ENCODE results near the gene PFKFB2.

DNA sequence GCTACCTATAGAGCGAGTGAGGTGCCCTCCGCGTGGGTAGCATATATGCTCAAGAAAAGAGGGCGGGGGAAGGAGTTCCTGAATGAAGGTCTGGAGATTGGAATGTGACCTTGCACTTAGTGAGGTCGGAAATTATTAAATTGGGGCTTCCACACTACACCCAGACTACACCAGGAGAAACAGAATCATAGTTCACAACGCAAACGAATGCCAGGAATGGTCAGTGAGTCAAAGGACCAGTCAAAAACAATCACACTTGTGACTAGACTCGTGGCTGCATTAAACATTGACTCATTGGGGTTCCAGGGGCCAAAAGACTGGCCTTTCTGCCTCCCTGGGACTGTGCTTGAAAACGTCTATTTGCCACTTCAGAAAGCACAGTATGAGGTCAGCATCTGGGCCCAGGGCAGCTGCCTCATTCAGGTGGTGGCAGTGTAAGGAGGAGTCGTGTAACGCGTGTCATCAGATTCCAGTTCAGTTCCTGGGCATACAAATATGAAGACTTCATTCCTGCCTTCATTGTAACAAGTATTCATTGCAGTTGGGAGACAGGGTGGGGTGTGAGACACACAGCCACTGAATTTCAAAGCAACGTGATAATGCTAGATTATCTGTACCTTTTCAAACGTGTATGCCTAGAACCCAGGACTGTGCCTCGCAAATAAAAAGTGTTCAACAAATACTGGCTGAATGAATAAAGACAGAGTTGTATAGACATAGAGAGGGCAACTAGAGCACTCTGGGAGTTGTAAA is 1.7 kb upstream of the PFKFB2 start, which contains the start of gene YOD1:
- TF ChIP-seq POLR2A (IDR thresholded peaks at IDR 0.05; ENCODE audit: low read length), result no peak
- TF ChIP-seq GATA1 (IDR thresholded peaks at IDR 0.05; ENCODE audit: low read depth, low read length), result no peak

Measured in erythroblast (primary cell).